HFFc6 (cell line): Measurements from ENCODE around the gene EIF5A2. TPM values are rescaled to one million over a fixed set of nuclear protein-coding genes. Genes with fewer than 3 reads are reported as not detected.

Experiments
- DNase-seq: peaks from one replicate; pipeline ENCODE4 v3.0.0-alpha.2; 2018
- H3K27ac Mint-ChIP-seq: 2 replicates; pipeline ENCODE4 v1.8.0; 2020; ENCODE audit warnings: mild to moderate bottlenecking, mixed read lengths
- H3K27me3 Mint-ChIP-seq: 2 replicates; pipeline ENCODE4 v1.8.0; 2021; ENCODE audit warnings: mild to moderate bottlenecking, moderate library complexity, mixed read lengths; ENCODE audit not compliant: insufficient read depth
- H3K36me3 Mint-ChIP-seq: 2 replicates; pipeline ENCODE4 v1.8.0; 2021; ENCODE audit warnings: low read depth, mixed read lengths
- H3K4me1 Mint-ChIP-seq: 2 replicates; pipeline ENCODE4 v1.8.0; 2020; ENCODE audit warnings: low read depth, mixed read lengths
- H3K4me3 Mint-ChIP-seq: 2 replicates; pipeline ENCODE4 v1.8.0; 2020; ENCODE audit warnings: mild to moderate bottlenecking, moderate library complexity, mixed read lengths
- H3K9me3 Mint-ChIP-seq: 2 replicates; pipeline ENCODE4 v1.8.0; 2020; ENCODE audit warnings: mild to moderate bottlenecking, mixed read lengths
- total RNA-seq, 6 experiments: library from RNA; stranded (reverse); fragmentation: NEBNext Ultra II Directional; extraction: Animal tissue kit (Norgen Biotek cat#: 25700); gene quantifications; 2 replicates in 1 of 6; 3 replicates in 5 of 6; pipeline ENCODE4 v1.2.3, GENCODE V29; 2021
- TF ChIP-seq, protein P1 (sequence below): fragments of 200-600 bp; sonication (generic); IDR thresholded peaks from 2 replicates; pipeline ENCODE4 v1.5.0; 2021; ENCODE audit warnings: antibody characterized with exemption, mild to moderate bottlenecking

Gene EIF5A2
- total RNA-seq, 6 experiments from 2014 or later = 30.5 to 38.1 (median 36.1) TPM

DNA sequence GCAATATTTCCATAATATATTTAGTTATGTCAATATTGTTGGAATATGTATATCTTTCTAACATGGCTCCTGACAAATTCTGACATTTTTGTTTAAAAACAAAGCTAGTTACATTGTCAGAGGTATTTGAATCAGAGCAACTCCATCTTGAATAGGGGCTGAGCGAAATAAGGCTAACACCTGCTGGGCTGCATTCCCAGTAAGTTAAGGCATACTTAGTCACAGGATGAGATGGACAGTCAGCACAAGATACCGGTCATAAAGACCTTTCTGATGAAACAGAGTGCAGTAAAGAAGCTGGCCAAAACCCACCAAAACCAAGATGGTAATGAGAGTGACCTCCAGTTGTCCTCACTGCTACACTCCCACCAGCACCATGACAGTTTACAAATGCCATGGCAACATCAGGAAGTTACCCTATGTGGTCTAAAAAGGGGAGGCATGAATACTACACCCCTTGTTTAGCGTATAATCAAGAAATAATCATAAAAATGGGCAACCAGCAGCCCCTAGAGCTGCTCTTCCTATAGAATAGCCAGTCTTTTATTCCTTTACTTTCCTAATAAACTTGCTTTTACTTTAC, 68.8 kb downstream of the EIF5A2 start:
- Mint-ChIP-seq H3K27ac (no peak overlapping the region), H3K9me3 (no peaks in the 10 kb centered on the region), H3K4me3 (no peak overlapping the region), H3K4me1 (no peaks in the 10 kb centered on the region; the same call in 1 of the 2 replicates), H3K36me3 (no peaks in the 10 kb centered on the region), H3K27me3 (peaks cover 2% of the 10 kb centered on the region)
- no peak for DNase-seq
- TF ChIP-seq, protein P1, sequence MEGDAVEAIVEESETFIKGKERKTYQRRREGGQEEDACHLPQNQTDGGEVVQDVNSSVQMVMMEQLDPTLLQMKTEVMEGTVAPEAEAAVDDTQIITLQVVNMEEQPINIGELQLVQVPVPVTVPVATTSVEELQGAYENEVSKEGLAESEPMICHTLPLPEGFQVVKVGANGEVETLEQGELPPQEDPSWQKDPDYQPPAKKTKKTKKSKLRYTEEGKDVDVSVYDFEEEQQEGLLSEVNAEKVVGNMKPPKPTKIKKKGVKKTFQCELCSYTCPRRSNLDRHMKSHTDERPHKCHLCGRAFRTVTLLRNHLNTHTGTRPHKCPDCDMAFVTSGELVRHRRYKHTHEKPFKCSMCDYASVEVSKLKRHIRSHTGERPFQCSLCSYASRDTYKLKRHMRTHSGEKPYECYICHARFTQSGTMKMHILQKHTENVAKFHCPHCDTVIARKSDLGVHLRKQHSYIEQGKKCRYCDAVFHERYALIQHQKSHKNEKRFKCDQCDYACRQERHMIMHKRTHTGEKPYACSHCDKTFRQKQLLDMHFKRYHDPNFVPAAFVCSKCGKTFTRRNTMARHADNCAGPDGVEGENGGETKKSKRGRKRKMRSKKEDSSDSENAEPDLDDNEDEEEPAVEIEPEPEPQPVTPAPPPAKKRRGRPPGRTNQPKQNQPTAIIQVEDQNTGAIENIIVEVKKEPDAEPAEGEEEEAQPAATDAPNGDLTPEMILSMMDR = no peak

Other genes with a start within 250 kb of the EIF5A2 start
- gene RPL22L1, start 38.4 kb downstream of the EIF5A2 start, total RNA-seq = 100 to 1,000 TPM; 145 to 211 (median 166) TPM
- not detected for gene SLC2A2, start 118.1 kb upstream of the EIF5A2 start, total RNA-seq